HUES64 (cell line): Measurements from ENCODE around the gene KLHL35. TPM values are rescaled to one million over a fixed set of nuclear protein-coding genes. Genes with fewer than 3 reads are reported as not detected.

ENCODE experiments used
- H3K27ac ChIP-seq: 2 replicates; pipeline ENCODE4 v1.7.0; 2013; ENCODE audit warnings: low read depth, low read length, inconsistent platforms
- H3K27me3 ChIP-seq: 2 replicates; pipeline ENCODE4 v1.6.1; 2013; ENCODE audit warnings: mild to moderate bottlenecking, low read length; ENCODE audit not compliant: insufficient read depth
- H3K36me3 ChIP-seq: 2 replicates; pipeline ENCODE4 v1.6.1; 2013; ENCODE audit warnings: mild to moderate bottlenecking, low read length; ENCODE audit not compliant: insufficient read depth
- H3K4me1 ChIP-seq: 2 replicates; pipeline ENCODE4 v1.6.1; 2013; ENCODE audit warnings: mild to moderate bottlenecking, low read length, moderate library complexity; ENCODE audit not compliant: insufficient read depth
- H3K4me3 ChIP-seq: 2 replicates; pipeline ENCODE4 v1.5.1; 2013; ENCODE audit warnings: mild to moderate bottlenecking, low read length, moderate library complexity
- H3K9ac ChIP-seq: 2 replicates; pipeline ENCODE4 v1.6.1; 2013; ENCODE audit warnings: mild to moderate bottlenecking, low read depth, low read length
- H3K9me3 ChIP-seq: 2 replicates; pipeline ENCODE4 v1.6.1; 2013; ENCODE audit warnings: low read depth, low read length; ENCODE audit not compliant: insufficient read depth
- WGBS: fragments of 150-250, 120-280 bp; methylation state at CpG from one replicate; pipeline ENCODE4 v1.1.7; 2013; ENCODE audit warnings: missing lambda C conversion rate; 5-methylcytosine and 5-hydroxymethylcytosine counted together
- polyA plus RNA-seq, 2 experiments: library from polyadenylated mRNA; stranded (reverse); fragments of 50-300 nt; gene quantifications; one replicate each; pipeline ENCODE4 v1.2.3, GENCODE V29; 2013

Gene KLHL35
- 0.35 TPM for polyA plus RNA-seq (2013, experiment 1 of 2)
- 0.70 TPM for polyA plus RNA-seq (2013, experiment 2 of 2)

DNA sequence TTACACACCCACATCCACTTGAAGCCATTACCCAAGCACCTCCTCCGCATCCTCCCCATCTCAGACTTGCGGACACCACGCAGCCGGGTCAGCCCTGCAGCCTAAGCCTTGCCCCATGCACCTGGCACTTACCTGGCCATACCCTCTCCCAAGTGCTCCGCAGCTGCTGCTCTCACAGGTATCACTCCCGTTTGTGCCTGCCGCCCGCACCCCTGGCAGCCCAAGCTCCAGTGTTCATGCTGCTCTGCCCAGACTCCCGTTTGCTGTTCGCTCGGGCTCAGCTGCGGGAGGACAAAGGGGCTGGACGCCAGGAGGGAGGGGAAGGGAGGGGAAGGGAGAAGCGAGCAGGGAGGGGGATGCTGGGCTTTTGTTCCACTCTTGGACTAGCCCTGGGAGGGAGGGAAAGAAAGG is at the start of gene KLHL35:
TSS of gene KLHL35 (minus strand) at position 293 of the 411 bp plus-strand sequence. CDS start 2,574 bp downstream, outside the sequence.
- no peak within 1 kb of the TSS for H3K27ac ChIP-seq
- H3K4me1 ChIP-seq: peaks cover 12% of the 10 kb centered on the region; the same call in 1 of the 2 replicates
- H3K9me3 ChIP-seq: peaks cover 7% of the 10 kb centered on the region; the same call in 1 of the 2 replicates
- peak within 1 kb of the TSS; percentile 41 for H3K4me3 ChIP-seq
- peaks cover 60% of the 10 kb centered on the region for H3K27me3 ChIP-seq
- H3K36me3 ChIP-seq: no peaks in the 10 kb centered on the region
- WGBS: 21% methylated on average over 14 of the region's 14 CpGs
- no peak within 1 kb of the TSS for H3K9ac ChIP-seq

DNA sequence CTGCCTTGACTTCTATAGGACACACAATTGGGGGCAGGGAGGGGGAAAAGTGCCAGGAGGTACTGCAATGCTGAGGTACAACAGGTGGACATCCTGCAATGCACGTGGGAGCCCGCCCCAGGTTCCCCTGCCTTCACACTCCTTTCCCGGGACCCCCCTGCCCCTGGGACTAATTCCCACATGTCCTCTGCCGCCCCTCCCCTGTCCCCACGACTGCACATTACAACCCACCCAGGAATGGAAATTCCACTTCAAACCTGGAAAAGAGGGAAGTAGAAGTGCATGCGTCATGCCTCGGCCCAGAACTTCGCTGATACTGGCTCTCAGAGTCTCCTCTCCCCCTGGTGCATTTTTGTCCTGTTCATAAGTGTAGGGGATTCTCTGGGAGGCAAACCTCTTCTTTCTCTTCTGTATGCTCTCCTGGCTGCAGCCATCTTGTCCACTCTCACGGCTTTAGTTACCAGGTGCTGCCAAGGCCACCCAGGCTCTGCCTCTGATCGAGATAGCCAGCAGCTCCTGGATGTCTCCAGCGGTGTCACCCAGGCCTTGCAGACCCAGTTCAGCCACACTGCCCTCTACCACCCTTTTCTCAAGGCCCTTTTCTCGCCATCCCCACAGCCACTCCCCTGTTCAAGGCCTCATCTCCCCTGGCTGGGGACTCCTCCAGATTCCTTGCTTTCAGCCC is 49.1 kb upstream of the KLHL35 start:
- H3K4me3 ChIP-seq: no peak overlapping the region
- no peak overlapping the region for H3K27ac ChIP-seq
- 0 out of 2 replicates have a peak, but pooled peaks cover 2% of the 10 kb centered on the region for H3K4me1 ChIP-seq
- H3K9me3 ChIP-seq: no peaks in the 10 kb centered on the region
- no peak overlapping the region for H3K9ac ChIP-seq
- 86% methylated on average over 12 of the region's 12 CpGs for WGBS
- H3K27me3 ChIP-seq: no peaks in the 10 kb centered on the region
- H3K36me3 ChIP-seq: no peaks in the 10 kb centered on the region

DNA sequence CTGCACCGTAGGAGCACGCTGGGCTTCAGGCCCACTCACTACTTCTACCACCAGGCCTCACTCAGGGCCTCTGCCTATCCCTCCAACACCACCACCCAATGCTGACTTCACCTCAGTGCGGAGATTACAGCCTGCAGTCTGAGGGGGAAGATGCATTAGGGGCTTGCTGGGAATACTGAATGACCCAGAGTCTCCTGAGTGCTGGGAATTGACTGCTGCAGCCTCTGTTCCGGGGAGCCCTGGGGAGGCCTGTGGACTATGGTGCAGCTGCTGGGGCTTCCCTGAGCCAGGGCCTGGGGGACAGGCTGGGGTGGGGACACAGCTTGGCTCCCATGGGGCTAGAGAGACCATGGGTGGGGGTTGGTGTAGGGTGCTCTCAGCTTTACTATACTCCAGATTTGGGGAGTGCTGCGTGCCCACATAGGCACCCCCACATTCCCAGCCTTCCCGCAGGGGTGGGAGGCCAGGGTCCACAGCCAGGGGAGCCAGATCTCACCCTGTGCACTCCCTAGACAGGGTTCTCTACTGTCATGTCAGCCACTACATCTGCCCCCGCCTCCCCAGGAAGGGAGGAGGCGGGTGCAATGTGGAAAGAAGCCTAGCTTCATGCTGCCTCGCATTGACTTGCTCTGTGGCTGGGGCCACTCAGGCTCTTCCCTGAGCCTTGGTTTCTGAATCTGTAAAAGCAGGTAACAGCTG is 48.4 kb upstream of the KLHL35 start:
- Histone ChIP-seq H3K4me1 (0 out of 2 replicates have a peak, but pooled peaks cover 5% of the 10 kb centered on the region), H3K9ac (no peak overlapping the region), H3K36me3 (no peaks in the 10 kb centered on the region), H3K27me3 (no peaks in the 10 kb centered on the region), H3K4me3 (no peak overlapping the region), H3K9me3 (no peaks in the 10 kb centered on the region), H3K27ac (no peak overlapping the region)
- WGBS: 86% methylated on average over 9 of the region's 9 CpGs

DNA sequence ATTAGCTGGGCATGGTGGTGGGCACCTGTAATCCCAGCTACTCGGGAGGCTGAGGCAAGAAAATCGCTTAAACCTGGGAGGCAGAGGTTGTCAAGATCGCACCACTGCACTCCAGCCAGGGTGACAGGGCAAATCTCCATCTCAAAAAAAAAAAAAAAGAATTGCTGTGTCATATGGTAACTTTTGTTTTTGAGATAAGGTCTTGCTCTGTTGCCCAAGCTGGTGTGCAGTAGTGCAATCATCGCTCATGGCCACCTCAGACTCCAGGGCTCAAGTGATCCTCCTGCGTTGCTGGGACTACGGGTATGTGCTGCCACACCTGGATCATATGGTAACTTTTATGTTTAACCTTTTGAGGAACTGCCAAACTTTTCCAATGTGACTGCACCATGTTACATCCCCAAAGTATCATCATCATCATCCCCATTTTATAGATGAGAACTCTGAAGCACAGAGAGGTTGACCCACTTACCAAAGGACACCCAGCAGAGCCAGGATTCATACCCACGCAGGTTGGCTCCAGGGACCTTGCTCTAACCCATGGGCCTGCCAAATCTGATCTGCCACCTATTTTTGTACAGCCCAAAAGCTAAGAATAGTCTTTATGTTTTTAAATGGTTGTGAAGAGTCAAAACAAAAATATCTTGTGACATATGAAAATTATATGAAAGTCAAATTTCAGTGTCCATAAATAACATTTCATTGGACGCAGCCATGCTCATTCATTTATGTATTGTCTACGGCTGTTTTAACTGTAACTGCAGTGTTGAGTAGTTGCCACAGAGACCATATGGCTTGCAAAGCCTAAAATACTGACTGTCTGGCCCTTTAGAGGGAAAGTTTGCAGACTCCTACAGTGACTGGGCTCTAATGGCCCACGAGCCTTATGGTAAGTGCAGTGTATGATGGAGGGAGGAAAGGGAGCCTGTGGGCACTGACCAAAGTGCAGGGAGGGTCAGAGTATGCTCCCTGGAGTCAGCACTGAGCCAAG is 47.5 kb upstream of the KLHL35 start:
- no peaks in the 10 kb centered on the region for H3K36me3 ChIP-seq
- no peaks in the 10 kb centered on the region for H3K9me3 ChIP-seq
- WGBS: 92% methylated on average over 10 of the region's 10 CpGs
- no peak overlapping the region for H3K9ac ChIP-seq
- peaks cover 10% of the 10 kb centered on the region; the same call in 1 of the 2 replicates for H3K4me1 ChIP-seq
- H3K27ac ChIP-seq: no peak overlapping the region
- H3K27me3 ChIP-seq: no peaks in the 10 kb centered on the region
- H3K4me3 ChIP-seq: no peak overlapping the region

- no peaks in the 10 kb centered on the region for H3K9me3 ChIP-seq
- no peaks in the 10 kb centered on the region for H3K36me3 ChIP-seq
- H3K27ac ChIP-seq: no peak overlapping the region
- H3K9ac ChIP-seq: no peak overlapping the region
- H3K27me3 ChIP-seq: no peaks in the 10 kb centered on the region
- H3K4me1 ChIP-seq: peaks cover 10% of the 10 kb centered on the region; the same call in 1 of the 2 replicates
- WGBS: 87% methylated on average over 3 of the region's 4 CpGs
- no peak overlapping the region for H3K4me3 ChIP-seq
Observed at GRCh38 chr11:75479597-75480145, 46.7 kb upstream of the KLHL35 start.

DNA sequence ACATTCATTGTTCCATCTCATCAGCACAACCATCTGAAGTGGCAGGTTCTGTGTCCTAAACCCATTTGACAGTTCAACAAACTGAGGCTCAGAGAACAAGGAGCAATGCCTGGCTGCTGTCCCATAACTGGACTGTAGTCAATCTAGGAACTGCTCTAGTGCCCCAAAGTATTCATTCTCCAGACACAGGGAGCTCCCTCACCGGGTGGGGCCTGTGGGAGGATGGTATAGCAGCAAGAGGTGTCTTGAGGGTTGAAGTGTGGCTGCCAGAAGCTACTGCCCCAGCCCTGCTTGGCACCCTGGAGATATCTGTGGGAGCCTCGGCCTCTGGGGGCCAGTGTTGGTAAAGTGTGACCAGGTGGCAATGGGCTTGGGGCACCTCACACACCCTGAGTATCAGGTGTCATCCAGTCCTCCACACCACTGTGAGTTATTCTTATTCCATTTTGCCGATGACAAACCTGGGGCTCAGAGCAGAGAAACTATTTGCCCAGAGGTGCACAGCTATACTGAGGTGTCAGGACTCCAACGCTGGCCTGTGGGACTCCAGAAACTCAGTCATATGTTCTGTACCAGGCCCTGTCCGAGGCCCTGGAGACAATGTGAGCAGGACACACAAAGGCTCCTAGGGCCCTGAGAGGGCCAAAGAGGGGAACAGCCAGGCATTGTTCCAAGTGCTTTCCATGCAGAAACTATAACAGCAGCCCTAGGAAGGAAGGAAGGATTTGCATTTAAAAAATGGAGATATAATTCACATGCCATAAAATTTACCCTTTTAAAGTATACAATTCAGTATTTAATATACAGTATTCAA is 46.0 kb upstream of the KLHL35 start:
- WGBS: 90% methylated on average over 5 of the region's 5 CpGs
- Histone ChIP-seq H3K9me3 (no peaks in the 10 kb centered on the region), H3K27me3 (no peaks in the 10 kb centered on the region), H3K36me3 (no peaks in the 10 kb centered on the region), H3K4me1 (peaks cover 10% of the 10 kb centered on the region; the same call in 1 of the 2 replicates), H3K4me3 (no peak overlapping the region), H3K27ac (no peak overlapping the region), H3K9ac (no peak overlapping the region)

DNA sequence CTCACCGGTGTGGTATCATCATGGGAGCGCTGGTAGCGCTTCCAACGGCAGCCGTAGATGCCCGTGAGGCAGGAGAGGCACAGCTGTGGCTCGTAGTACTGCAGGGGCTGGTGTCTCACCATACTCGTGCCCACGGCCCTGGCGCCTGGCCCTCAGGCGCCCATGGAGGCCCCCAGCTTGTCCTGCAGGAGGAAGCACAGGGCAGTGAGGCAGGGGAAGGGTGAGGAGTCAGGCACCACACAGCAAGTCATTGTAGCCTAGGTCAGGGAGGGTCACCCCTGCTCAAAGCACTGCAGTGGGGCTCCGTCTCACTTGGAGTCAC is 44.6 kb upstream of the KLHL35 start:
- no peak overlapping the region for H3K27ac ChIP-seq
- no peak overlapping the region for H3K9ac ChIP-seq
- H3K27me3 ChIP-seq: no peaks in the 10 kb centered on the region
- 91% methylated on average over 12 of the region's 12 CpGs for WGBS
- H3K4me1 ChIP-seq: peaks cover 10% of the 10 kb centered on the region; the same call in 1 of the 2 replicates
- no peaks in the 10 kb centered on the region for H3K9me3 ChIP-seq
- no peaks in the 10 kb centered on the region for H3K36me3 ChIP-seq
- no peak overlapping the region for H3K4me3 ChIP-seq

DNA sequence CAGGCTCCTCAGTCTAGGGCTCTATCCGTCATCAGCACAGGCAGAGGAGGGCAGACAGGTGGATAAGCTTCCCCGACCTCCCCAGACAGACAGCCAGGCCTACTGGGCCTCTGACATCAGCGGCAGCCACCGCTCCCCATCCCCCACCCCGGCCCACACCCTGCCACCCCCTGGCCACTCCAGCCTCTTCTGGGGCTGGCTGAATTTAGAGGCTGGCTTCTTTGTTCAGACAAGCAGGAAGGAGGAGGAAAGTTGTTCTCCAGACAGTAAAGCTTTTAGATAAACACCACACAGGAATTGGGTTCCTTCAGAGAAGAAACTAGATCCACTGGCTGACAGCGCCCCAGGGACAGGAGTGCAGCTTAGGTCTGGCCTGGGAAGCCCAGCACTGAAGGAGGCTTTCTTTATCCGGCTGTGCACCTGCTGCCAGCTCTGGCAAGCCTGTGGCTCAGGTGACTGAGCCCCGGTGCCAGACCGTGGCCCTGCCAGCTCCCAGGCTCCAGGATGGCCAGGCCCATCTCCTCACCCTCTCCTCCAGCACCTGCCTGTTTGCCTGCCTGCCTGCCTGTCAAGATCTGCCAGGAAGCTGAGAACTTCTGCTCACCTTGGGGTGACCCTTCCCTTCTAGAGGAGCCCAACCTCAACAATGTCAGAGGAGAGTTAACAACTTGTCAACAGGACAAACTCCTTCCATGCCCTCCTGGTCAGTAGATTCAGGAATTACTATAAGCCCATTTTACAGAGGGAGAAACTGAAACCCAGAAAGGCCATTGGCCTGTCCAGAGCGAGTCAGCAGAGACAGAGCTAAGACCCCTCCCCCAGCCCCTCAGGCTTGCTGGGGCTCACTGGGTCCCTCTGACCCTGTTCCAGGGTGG is 44.0 kb upstream of the KLHL35 start:
- H3K36me3 ChIP-seq: no peaks in the 10 kb centered on the region
- H3K4me3 ChIP-seq: no peak overlapping the region
- peak overlapping the region; percentile 46; the same call in 1 of the 2 replicates for H3K27ac ChIP-seq
- no peaks in the 10 kb centered on the region for H3K27me3 ChIP-seq
- no peak overlapping the region for H3K9ac ChIP-seq
- 67% methylated on average over 9 of the region's 10 CpGs for WGBS
- H3K4me1 ChIP-seq: peaks cover 10% of the 10 kb centered on the region; the same call in 1 of the 2 replicates
- no peaks in the 10 kb centered on the region for H3K9me3 ChIP-seq

GRCh38 chr11:75475767-75476650 is 43.0 kb upstream of the KLHL35 start:
- Histone ChIP-seq H3K4me1 (peaks cover 10% of the 10 kb centered on the region; the same call in 1 of the 2 replicates), H3K9ac (no peak overlapping the region), H3K4me3 (no peak overlapping the region), H3K27me3 (no peaks in the 10 kb centered on the region), H3K36me3 (no peaks in the 10 kb centered on the region), H3K9me3 (no peaks in the 10 kb centered on the region), H3K27ac (peak overlapping the region; percentile 46; the same call in 1 of the 2 replicates)
- WGBS: 93% methylated on average over 9 of the region's 9 CpGs
